HUES6 (cell line): ENCODE results near the gene INTS7.
"Not testable (repeated sequence)": the region's sequence is repeated elsewhere in the genome, so short reads cannot be mapped to it uniquely, and the experiment has no call there.

Experiments
- H3K27ac ChIP-seq: 2 replicates; pipeline ENCODE4 v1.7.0; 2013; ENCODE audit warnings: low read depth, mild to moderate bottlenecking, low read length, inconsistent platforms
- H3K27me3 ChIP-seq: 2 replicates; pipeline ENCODE4 v1.6.1; 2013; ENCODE audit warnings: low read length; ENCODE audit not compliant: control insufficient read depth, insufficient read depth
- H3K36me3 ChIP-seq: 2 replicates; pipeline ENCODE4 v1.6.1; 2013; ENCODE audit warnings: low read length; ENCODE audit not compliant: control insufficient read depth, insufficient read depth
- H3K4me1 ChIP-seq: 2 replicates; pipeline ENCODE4 v1.6.1; 2013; ENCODE audit warnings: low read length; ENCODE audit not compliant: control insufficient read depth, insufficient read depth
- H3K4me3 ChIP-seq: 2 replicates; pipeline ENCODE4 v1.5.1; 2013; ENCODE audit warnings: low read depth, low read length
- H3K9ac ChIP-seq: one replicate; pipeline ENCODE4 v1.6.1; 2013; ENCODE audit warnings: mild to moderate bottlenecking, low read length
- H3K9me3 ChIP-seq: 2 replicates; pipeline ENCODE4 v1.6.1; 2013; ENCODE audit warnings: low read depth, low read length; ENCODE audit not compliant: control insufficient read depth, insufficient read depth

Gene INTS7

GRCh38 chr1:212010004-212010403 is 25.4 kb downstream of the INTS7 start:
- H3K27me3 ChIP-seq = no peaks in the 10 kb centered on the region
- H3K36me3 ChIP-seq = peaks cover 36% of the 10 kb centered on the region
- no peak overlapping the region for H3K9ac ChIP-seq
- H3K9me3 ChIP-seq = no peaks in the 10 kb centered on the region
- H3K4me3 ChIP-seq = no peak overlapping the region
- no peaks in the 10 kb centered on the region for H3K4me1 ChIP-seq
- no peak overlapping the region for H3K27ac ChIP-seq

GRCh38 chr1:212009561-212009960 is 25.8 kb downstream of the INTS7 start:
- peaks cover 40% of the 10 kb centered on the region for H3K36me3 ChIP-seq
- H3K27ac ChIP-seq = no peak overlapping the region
- H3K4me3 ChIP-seq = no peak overlapping the region
- H3K9me3 ChIP-seq = no peaks in the 10 kb centered on the region
- H3K27me3 ChIP-seq = no peaks in the 10 kb centered on the region
- H3K4me1 ChIP-seq = no peaks in the 10 kb centered on the region
- no peak overlapping the region for H3K9ac ChIP-seq

GRCh38 chr1:212007886-212008285 is 27.5 kb downstream of the INTS7 start:
- Histone ChIP-seq H3K27me3 (no peaks in the 10 kb centered on the region), H3K4me1 (no peaks in the 10 kb centered on the region), H3K4me3 (no peak overlapping the region), H3K9ac (no peak overlapping the region), H3K9me3 (no peaks in the 10 kb centered on the region), H3K27ac (no peak overlapping the region), H3K36me3 (peaks cover 40% of the 10 kb centered on the region)

GRCh38 chr1:212007178-212007577 is 28.2 kb downstream of the INTS7 start:
- Histone ChIP-seq H3K27me3 (no peaks in the 10 kb centered on the region), H3K9me3 (no peaks in the 10 kb centered on the region), H3K27ac (no peak overlapping the region), H3K4me1 (no peaks in the 10 kb centered on the region), H3K9ac (no peak overlapping the region), H3K36me3 (peaks cover 40% of the 10 kb centered on the region), H3K4me3 (no peak overlapping the region)

GRCh38 chr1:212004895-212005608 is 30.3 kb downstream of the INTS7 start:
- Histone ChIP-seq H3K27me3 (no peaks in the 10 kb centered on the region), H3K9me3 (no peaks in the 10 kb centered on the region), H3K9ac (no peak overlapping the region), H3K27ac (no peak overlapping the region), H3K4me1 (no peaks in the 10 kb centered on the region), H3K4me3 (no peak overlapping the region), H3K36me3 (peaks cover 31% of the 10 kb centered on the region)

- Histone ChIP-seq H3K9ac (no peak overlapping the region), H3K4me3 (no peak overlapping the region), H3K4me1 (no peaks in the 10 kb centered on the region), H3K27ac (no peak overlapping the region), H3K9me3 (no peaks in the 10 kb centered on the region), H3K27me3 (no peaks in the 10 kb centered on the region), H3K36me3 (peaks cover 15% of the 10 kb centered on the region)
Measured at GRCh38 chr1:212002536-212002935, 32.8 kb downstream of the INTS7 start.

GRCh38 chr1:211997426-211997825 is 37.9 kb downstream of the INTS7 start:
- H3K36me3 ChIP-seq, H3K27ac ChIP-seq, H3K4me1 ChIP-seq, H3K9me3 ChIP-seq, H3K4me3 ChIP-seq, H3K27me3 ChIP-seq, H3K9ac ChIP-seq: not testable (repeated sequence)

- Histone ChIP-seq H3K9ac (no peak overlapping the region), H3K9me3 (no peaks in the 10 kb centered on the region), H3K27me3 (no peaks in the 10 kb centered on the region), H3K4me1 (0 out of 2 replicates have a peak, but pooled peaks cover 4% of the 10 kb centered on the region), H3K4me3 (no peak overlapping the region), H3K27ac (no peak overlapping the region), H3K36me3 (peaks cover 12% of the 10 kb centered on the region)
Measured at GRCh38 chr1:211991695-211992094, 43.7 kb downstream of the INTS7 start.

GRCh38 chr1:211986628-211987254 is 48.6 kb downstream of the INTS7 start:
- Histone ChIP-seq H3K4me1 (0 out of 2 replicates have a peak, but pooled peaks cover 4% of the 10 kb centered on the region), H3K27ac (no peak overlapping the region), H3K9me3 (no peaks in the 10 kb centered on the region), H3K27me3 (no peaks in the 10 kb centered on the region), H3K4me3 (no peak overlapping the region), H3K9ac (no peak overlapping the region), H3K36me3 (peaks cover 21% of the 10 kb centered on the region)

- peaks cover 25% of the 10 kb centered on the region for H3K36me3 ChIP-seq
- no peak overlapping the region for H3K4me3 ChIP-seq
- H3K4me1 ChIP-seq = no peaks in the 10 kb centered on the region
- no peak overlapping the region for H3K9ac ChIP-seq
- no peaks in the 10 kb centered on the region for H3K9me3 ChIP-seq
- no peak overlapping the region for H3K27ac ChIP-seq
- H3K27me3 ChIP-seq = no peaks in the 10 kb centered on the region
Measured at GRCh38 chr1:211985556-211986264, 49.6 kb downstream of the INTS7 start.

- Histone ChIP-seq H3K27ac (no peak overlapping the region), H3K9ac (no peak overlapping the region), H3K4me1 (peaks cover 6% of the 10 kb centered on the region; the same call in 1 of the 2 replicates), H3K4me3 (no peak overlapping the region), H3K27me3 (no peaks in the 10 kb centered on the region), H3K9me3 (no peaks in the 10 kb centered on the region), H3K36me3 (peaks cover 45% of the 10 kb centered on the region)
Measured at GRCh38 chr1:211978596-211978995, 56.8 kb downstream of the INTS7 start.
